ELR (cell line): ENCODE measurements around the gene SENP5.
"Not testable (repeated sequence)": the region's sequence is repeated elsewhere in the genome, so short reads cannot be mapped to it uniquely, and the experiment has no call there.

Experiments used
- DNase-seq: peaks from one replicate; pipeline ENCODE4 v3.0.0-alpha.2; 2015; ENCODE audit warnings: low read depth

SENP5 gene

DNA sequence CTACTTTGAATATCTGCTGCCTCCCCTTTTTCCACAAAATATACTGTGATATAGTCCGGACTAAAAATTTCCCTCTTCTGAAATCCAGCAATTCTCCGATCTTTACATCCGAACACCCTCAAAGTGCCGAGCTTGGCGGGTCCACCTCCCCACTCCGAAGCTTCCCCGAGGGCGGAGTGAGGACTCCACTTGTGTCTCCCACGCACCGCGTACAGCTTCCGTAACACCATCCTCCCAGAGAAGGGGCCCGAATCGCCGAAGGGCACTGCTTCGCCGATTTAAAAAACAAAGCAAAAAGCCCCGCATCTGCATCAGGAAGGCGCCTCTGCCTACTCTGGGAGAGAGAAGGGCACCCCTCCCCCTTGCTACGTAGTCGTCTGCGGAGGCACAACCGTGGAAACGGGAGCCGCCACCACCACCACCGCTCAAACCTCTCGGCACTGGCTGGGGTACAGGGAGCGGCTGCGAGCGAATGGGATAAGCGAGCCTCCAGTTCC, 74.1 kb downstream of the SENP5 start:
- DNase-seq: peak; percentile 63

DNA sequence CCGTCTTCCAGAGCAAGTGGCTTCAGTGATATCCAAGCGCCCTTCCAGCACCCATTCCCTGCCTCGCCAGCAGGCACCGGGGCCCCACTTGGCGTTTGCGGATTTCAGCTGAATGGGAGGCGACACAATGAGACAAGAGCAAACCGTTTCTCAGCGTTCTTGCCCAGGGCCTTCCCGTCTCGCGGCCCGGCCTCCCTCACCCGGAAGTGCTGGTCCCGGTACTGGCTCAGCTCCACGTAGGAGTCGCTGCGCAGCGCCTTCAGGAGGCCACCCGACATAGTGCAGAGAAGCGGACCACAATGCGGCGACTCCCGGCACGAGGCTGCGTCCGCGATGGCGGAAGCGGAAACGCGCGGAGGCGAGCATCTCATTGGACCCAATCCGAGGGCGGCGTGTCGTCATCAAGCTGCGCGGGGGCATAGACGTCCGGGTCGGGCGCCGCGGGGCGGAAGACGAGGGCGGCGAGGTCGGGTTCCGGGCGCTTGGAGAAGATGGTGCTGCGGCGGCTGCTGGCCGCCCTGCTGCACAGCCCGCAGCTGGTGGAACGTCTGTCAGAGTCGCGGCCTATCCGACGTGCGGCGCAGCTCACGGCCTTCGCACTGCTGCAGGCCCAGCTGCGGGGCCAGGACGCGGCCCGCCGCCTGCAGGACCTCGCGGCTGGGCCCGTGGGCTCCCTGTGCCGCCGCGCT, 74.7 kb downstream of the SENP5 start, which contains the start of gene NCBP2:
NCBP2 (minus strand) TSS at position 303 of the 689 bp plus-strand sequence; CDS start at position 278, 25 bp downstream.
- DNase-seq: peak; percentile 99

DNA sequence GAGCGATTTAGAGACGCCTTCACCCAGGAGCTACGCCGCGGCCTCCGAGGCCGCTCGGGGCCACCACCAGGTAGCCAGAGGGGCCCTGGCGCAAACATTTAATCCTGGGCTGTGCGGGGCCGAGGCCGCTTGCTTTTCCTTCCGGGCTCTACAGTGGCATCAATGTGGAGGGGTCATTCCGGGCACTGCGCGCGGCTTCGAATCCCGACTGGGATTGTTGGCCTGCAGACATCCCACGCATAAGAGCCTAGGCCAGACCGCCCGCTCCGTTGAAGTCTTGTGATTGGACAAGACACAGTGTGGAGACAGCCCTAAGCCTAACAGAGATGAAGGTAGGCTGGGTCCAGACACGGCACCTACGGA, 75.2 kb downstream of the SENP5 start:
- peak; percentile 23 for DNase-seq

- DNase-seq: not testable (repeated sequence)
Measured at GRCh38 chr3:196944037-196944790, 76.5 kb downstream of the SENP5 start.

DNA sequence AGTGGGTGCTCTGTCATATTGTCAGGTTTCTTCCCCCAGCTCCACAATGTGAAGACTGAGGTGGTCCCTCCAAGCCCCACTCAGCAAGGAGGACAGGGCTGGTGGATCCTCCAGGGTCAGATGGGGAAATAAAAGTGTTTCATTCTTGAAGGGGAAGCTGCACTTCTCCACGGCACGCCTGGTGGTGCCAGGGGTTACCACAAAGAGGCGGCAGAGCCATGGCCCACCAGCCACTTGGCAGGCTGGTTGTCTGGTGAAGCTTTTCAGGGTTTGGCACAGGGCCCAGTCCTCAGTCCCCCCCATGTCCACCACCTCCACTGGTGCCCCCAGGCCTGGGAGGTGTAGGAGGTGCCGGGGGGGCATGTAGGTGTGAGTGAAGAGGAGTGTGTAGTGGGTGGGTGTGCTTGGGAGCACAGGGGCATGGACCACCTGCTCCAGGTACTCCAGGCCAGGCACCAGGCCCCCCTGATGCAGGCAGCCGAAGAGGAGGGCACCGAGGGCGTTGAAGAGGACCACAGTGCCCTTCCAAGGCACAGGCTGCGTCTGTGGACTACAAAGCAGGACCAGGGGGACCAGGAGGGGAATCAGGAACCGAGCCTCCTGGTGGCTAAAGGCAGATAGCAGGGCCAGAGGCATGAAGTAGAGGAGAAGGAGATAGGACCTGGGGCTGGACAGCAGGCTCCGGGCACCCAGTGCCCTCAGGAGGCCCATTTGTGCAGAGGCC, 79.6 kb downstream of the SENP5 start:
- DNase-seq: peak; percentile 33

DNA sequence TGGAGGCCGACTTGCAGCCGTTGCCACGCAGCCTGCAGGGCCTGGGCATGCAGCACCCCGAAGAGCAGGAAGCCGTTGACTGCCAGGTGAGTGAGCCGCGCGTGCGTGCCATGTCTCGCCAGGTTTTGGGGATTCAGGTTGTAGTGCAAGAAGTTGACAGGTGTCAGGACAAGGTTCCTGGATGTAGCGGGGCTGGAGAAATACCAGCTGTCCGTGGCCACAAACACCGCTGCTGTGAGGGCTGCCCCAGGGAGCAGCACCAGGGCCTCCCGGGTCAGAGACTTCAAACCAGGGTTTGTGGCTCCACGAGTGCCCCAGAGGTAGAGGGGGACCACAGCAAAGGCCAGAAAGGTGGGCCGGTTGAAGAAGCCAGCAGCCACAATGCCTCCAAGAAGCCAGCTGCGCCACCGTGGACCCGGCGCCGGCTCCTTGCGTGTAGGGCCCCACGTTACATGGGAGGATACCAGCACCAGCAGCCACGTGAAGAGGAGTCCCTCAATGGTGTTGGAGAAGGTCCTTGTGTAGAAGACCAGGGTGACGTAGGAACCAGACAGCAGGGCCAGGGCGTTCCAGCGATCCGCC, 80.2 kb downstream of the SENP5 start:
- no peak for DNase-seq

GRCh38 chr3:196948442-196949284, 80.9 kb downstream of the SENP5 start:
- no peak for DNase-seq

DNA sequence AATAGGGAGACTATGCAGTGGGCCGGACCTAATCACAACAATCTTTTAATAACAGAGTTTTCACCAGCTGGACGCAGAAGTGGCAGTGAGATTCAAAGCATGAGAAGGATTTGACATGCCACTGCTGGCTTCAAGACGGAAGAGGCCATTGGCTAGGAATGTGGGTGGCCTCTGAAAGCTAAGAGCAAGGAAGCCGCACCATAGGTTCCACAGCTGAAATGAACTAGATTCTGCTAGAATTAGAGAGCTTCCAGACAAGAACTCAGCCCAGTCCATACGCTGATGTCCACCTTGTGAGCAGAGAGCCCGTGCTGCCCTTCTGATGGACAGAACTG, 81.5 kb downstream of the SENP5 start:
- no peak for DNase-seq

- no peak for DNase-seq
Measured at GRCh38 chr3:196949750-196950149, 82.0 kb downstream of the SENP5 start.

GRCh38 chr3:196951371-196951770, 83.7 kb downstream of the SENP5 start:
- no peak for DNase-seq

GRCh38 chr3:196954832-196955231, 87.1 kb downstream of the SENP5 start:
- no peak for DNase-seq

GRCh38 chr3:196962108-196962929, 94.6 kb downstream of the SENP5 start:
- DNase-seq: no peak

DNA sequence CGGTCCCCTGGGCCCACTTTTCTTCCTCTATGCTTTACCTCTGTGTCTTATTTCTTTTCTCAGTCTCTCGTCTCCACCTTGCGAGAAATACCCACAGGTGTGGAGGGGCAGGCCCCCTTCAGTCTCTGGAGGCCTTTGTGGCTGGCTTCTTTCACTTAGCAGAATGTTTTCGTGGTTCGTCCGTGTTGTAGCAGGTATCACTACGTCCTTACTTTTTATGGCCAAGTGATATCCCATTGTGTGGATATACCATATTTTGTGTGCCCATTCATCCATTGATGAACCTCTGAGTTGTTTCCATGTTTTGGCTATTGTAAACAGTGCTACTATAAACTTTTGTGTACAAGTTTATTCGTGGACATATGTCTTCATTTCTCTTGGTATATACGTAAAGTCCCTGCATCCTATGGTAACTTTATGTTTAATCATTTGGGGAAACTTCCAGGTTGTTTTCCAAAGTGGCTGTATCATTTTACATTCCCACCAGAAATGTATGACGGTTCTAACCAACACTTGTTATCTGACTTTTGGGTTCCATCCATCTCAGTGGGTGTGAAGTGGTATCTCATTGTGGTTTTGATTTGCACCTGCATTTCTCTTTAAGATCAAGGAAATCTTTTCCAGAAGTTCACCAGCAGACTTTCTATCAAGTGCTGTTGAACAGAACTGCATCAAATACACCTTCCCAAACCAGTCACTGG, 95.4 kb downstream of the SENP5 start:
- no peak for DNase-seq

DNA sequence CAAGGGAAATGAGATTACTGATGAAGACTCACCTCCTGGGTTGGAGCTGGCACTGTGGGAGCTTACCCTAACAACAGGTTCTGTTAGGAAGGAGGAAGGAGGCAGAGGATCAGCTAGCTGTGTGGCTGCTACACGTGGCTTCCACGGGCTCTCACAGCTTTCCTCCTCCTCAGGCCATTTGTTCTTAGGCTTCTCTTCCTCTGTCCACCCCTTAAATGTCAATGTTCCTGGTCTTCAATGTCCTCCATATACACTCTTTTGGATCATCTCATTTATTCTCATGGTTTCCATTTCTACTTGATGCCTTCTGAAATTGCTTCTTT, 95.9 kb downstream of the SENP5 start:
- no peak for DNase-seq

- DNase-seq: no peak
Measured at GRCh38 chr3:196965112-196965803, 97.5 kb downstream of the SENP5 start.

DNA sequence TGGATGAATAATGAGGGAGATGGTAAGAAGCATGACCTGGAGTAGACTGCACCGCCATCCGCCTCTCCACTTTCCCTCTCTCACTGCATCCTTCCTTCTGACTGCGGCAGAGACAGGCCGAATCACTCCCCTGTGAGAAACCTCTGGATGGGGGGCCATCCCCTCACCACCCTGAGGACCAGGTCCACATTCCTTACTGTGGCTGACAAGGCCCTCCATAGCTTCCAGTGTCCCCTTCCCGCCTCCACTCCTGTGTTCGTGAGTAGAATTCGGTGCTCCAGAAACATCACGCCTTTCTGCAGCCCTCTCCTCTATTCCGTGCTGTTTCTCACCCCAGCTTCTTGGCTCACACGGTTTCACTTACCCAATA, 98.1 kb downstream of the SENP5 start:
- no peak for DNase-seq

DNA sequence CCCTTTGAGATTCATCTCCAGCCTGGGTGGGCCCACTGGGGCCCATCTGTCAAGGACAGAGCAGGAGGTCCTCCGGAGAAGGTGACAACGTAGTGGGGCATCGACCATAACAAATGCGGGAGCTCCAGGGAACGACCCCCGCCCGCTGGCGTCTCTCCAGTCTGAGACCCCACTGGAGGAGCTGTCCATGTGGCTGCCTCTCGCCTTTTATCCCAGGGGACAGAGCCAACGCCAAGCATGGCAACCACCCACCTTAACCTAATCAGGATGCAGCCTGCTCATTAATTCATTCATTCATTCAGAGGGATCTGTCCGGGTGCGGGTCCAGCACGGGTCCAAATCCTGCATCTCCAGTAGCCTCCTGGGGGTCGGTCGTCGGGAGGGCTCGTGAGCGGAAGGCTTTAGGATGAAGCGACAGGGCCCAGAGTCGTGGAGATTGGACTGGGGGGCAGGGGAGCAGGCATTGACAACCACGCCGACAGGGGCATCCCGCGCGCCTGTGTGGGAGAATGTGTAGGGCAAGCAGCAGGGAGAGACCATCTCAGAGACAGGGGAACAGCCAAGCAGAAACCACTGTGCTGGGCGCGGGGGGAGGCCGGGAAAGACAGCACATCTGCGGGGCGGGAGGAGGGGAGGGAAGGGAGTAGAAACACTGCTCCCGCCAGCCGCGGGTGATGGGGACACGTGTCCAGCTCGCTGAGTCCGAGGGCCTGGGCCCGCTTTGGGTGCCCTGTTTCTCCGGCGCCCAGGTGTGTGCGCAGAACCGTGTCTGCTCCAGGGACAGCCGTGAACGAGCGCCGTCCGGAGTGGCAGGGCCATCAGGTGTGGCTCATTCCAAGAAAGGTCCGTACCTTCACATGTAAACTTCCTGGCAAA, 99.0 kb downstream of the SENP5 start:
- no peak for DNase-seq

DNA sequence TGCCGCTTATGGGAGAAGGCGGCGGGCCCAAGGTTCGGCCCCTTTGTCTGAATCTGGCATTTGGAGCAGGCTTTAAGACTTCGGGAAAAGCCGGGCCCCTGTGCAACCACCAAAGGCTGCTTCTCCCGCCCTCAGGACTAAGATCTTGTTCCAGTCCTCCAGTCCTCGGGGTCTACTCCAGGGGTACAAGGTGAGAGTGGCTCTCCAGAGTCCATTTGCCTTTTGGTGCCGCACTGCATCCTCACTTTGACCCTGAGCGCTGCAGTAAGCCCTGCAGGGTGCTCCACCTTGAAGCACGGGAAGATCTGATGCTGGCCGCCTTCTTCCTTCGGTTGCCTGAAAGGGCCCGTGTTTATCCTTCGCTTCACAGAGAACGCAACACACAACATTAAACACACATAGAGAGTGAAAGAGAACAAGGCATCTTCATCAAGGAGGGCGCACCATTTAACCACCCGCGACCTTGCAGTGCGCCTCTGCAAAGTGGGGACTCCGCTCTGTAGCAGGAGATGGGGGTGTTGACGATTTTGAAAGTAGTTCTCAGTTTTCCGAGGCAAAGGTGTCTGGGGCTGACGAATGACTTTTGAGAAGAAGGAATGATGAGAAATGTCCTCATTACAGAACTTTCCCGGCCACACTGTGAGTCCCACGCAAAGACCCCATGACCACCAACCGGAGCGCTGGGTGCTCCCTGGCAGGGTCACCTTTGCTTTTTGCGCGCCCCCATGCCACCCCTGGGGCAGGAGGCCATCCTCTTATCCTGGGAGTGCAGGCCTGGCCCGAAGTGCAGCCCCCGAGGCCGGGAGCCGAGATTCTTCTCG, 99.9 kb downstream of the SENP5 start:
- no peak for DNase-seq
